Fibroblast of skin of right biceps (primary cell): ENCODE results near the gene MAPKAPK3.
"Not testable (repeated sequence)": the region's sequence is repeated elsewhere in the genome, so short reads cannot be mapped to it uniquely, and the experiment has no call there.

Source experiments
- DNase-seq: peaks from one replicate; pipeline ENCODE4 v3.0.0-alpha.2; 2013

MAPKAPK3 gene

GRCh38 chr3:50657816-50658215, 40.9 kb downstream of the MAPKAPK3 start:
- DNase-seq, result no peak

GRCh38 chr3:50658416-50658815, 41.5 kb downstream of the MAPKAPK3 start:
- peak; percentile 27 for DNase-seq

- DNase-seq, result no peak
These were observed 41.9 kb downstream of the MAPKAPK3 start for GRCh38 chr3:50658831-50659230.

GRCh38 chr3:50660386-50660785, 43.4 kb downstream of the MAPKAPK3 start:
- DNase-seq, result no peak

- no peak for DNase-seq
These were observed 44.4 kb downstream of the MAPKAPK3 start for GRCh38 chr3:50661321-50661837.

- DNase-seq, result no peak
These were observed 45.5 kb downstream of the MAPKAPK3 start for GRCh38 chr3:50662408-50662807.

GRCh38 chr3:50665081-50665840, 48.3 kb downstream of the MAPKAPK3 start:
- DNase-seq, result no peak

- not testable (repeated sequence) for DNase-seq
These were observed 48.8 kb downstream of the MAPKAPK3 start for GRCh38 chr3:50665841-50666115.

- DNase-seq, result no peak
These were observed 49.9 kb downstream of the MAPKAPK3 start for GRCh38 chr3:50666837-50667236.

GRCh38 chr3:50671331-50671730, 54.4 kb downstream of the MAPKAPK3 start:
- peak; percentile 84 for DNase-seq

- DNase-seq, result no peak
These were observed 55.7 kb downstream of the MAPKAPK3 start for GRCh38 chr3:50672656-50673055.

GRCh38 chr3:50673931-50674330, 57.0 kb downstream of the MAPKAPK3 start:
- DNase-seq, result no peak

- peak; percentile 37 for DNase-seq
These were observed 57.6 kb downstream of the MAPKAPK3 start, which contains the start of gene DOCK3 for GRCh38 chr3:50674349-50675178. Gene DOCK3 (plus strand): TSS chr3:50674927. CDS start chr3:50675264, 337 bp downstream.

GRCh38 chr3:50675179-50676030, 58.5 kb downstream of the MAPKAPK3 start:
- DNase-seq, result no peak

- DNase-seq, result no peak
These were observed 59.2 kb downstream of the MAPKAPK3 start for GRCh38 chr3:50676031-50676705.

GRCh38 chr3:50687127-50687751, 70.3 kb downstream of the MAPKAPK3 start:
- DNase-seq, result no peak

GRCh38 chr3:50687916-50688315, 71.0 kb downstream of the MAPKAPK3 start:
- no peak for DNase-seq

- not testable (repeated sequence) for DNase-seq
These were observed 71.7 kb downstream of the MAPKAPK3 start for GRCh38 chr3:50688602-50689001.

- no peak for DNase-seq
These were observed 72.6 kb downstream of the MAPKAPK3 start for GRCh38 chr3:50689558-50689957.

- DNase-seq, result no peak
These were observed 78.1 kb downstream of the MAPKAPK3 start for GRCh38 chr3:50695031-50695430.

GRCh38 chr3:50696276-50696675, 79.3 kb downstream of the MAPKAPK3 start:
- DNase-seq, result no peak

- no peak for DNase-seq
These were observed 81.3 kb downstream of the MAPKAPK3 start for GRCh38 chr3:50698269-50698668.
